NCI-H748 treated with DMSO at 0.1 percent for 48 hours (cell line): Measurements from ENCODE around the gene OPN3.

Experiments used
- DNase-seq: peaks from one replicate; lab custom pipeline; 2025; lab: John Stamatoyannopoulos, UW

Gene OPN3

DNA sequence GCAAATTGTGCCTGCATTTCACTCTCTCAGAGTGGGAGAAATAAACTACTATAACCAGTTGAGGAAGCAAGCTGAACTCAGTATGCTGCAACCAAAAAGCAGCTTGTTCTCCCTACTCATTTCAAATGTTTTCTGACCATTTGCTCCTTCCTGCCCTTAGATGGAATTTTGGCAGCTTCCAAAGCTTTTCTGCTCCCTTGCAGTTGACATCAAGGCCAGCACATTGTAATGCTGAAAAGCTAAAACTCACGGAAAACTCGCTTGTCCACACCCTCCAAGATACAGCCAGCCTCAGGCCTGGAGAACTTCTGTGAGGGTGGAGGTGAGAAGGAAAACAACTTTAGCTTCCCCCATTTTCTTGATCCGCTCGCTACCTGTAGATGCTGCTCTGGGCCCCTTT lies 5.0 kb upstream of the OPN3 start:
- DNase-seq = no peak

DNA sequence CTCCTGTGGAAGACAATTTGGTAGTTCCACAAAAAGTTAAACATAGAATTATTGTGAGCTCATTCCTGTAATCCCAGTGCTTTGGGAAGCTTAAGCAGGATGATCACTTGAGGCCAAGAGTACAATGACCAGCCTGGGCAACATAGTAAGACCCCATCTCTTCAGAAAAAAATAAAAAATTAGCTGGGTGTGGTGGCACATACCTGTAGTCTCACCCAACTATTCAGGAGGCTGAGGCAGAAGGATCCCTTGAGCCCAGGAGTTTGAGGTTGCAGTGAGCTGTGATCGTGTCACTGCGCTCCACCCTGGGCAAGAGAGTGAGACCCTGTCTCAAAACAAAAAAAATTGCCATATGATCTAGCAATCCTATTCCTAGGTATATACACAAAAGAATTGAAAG lies 4.1 kb upstream of the OPN3 start:
- DNase-seq = no peak

DNA sequence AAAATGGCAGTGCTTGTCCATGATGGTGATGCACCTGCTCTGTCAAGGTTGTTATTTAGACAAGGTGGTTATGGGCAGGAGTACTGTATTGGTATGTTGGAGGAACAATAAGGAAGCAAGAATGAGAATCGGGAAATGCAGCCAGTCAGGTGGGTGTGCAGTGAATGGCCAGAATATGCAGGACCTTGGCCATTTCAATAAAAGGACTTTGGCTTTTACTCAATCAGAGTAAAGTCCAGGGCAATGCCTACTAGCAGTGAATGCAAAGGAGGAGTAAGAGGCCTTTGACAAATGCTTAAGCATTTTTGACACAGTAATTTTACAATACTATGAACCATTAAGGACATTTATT lies 2.4 kb upstream of the OPN3 start:
- DNase-seq = no peak

DNA sequence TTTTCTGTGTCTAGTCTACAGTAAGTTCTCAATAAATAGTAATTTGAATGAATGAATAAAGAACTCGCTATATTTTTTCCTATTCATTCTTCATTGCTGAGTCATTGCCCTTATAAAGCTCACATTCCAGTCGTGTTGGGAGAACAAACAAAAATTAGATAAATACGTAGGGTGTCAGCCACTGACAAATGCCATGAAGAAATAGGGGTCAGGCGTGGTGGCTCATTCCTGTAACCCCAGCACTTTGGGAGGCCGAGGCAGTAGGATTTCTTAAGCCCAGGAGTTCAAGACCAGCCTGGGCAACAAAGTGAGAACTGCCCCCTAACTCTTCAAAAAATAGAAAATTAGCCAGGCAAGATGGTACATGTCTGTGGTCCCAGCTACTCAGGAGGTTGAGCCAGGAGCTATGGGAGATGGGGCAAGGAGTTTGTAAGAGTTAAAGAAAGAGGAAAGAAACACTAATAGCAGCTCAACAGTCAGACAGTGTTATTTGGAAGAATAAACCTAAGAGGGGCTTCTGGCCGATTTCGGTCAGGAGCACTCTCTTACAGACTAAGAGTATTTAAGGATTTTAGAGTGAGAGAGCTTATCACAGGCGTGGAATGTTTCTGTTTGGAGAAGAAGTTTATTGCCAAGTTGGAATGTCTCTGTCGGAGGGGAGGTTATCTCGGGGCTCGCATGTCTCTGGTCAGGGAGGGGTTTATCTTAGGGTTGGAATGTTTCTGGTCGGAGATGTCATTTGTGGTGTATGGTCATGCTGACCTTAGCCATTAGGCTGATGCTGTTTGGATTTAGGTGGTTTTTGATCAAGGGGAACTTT lies 1.8 kb upstream of the OPN3 start:
- DNase-seq = no peak

DNA sequence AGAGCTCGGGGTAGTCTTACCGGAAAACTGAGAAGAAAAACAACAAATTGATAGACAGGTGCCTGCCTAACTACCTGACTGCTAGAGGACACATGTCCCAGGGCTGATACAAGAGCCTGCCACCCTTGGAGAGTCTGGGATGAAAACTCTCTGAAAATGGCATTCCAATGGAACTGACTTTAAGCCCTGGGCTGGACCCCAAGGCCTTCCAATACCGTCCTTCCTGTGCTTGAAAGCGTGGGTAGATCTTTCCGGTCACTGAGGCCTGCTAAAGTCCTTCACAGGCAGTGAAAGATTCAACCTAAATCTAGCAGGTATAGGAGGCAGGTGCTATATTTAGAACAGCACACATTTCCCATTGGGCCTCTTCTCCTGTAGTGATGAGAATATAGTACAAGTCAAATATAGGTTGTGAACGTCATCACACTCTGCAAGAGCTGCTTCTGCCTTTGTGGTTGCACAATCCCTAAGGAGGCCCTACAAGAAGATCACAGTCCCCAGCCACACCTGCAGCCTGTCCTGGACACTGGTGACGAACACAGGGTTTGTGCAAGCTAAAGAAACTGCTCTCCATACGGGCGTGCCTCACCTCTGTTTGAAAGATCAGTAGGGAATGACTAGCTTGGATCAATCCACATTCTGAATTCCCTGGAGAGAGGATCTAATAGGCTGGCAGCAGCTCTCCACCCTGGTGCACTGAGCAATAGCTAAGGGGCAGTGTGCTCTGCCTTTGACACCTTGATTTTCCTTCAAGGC lies 876 bp upstream of the OPN3 start:
- DNase-seq = no peak

DNA sequence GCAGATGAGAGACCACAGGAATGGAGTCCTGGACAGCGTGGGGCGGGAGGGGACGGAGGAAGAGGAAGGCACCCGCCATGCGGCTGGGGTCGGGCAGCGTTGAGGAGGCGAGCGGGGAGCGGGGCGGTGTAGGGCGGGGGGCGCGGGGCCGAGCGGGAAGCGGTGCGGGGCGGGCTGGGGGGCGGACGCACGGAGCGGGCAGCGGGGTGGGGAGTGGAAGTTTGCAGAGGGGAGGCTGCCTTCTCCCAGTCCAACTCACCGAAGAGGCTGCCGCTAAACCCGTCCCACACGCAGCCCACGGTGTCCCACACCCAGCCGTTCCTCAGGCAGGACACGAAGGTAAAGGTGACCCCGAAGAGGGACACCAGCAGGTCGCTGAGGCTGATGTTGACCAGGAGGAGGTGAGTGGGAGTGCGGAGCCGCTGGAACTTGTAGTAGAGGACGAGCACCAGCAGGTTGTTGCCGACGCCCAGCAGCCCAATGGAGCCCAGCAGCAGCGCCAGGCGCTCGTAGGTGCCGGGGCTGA lies 483 bp downstream of the OPN3 start:
- DNase-seq = no peak

DNA sequence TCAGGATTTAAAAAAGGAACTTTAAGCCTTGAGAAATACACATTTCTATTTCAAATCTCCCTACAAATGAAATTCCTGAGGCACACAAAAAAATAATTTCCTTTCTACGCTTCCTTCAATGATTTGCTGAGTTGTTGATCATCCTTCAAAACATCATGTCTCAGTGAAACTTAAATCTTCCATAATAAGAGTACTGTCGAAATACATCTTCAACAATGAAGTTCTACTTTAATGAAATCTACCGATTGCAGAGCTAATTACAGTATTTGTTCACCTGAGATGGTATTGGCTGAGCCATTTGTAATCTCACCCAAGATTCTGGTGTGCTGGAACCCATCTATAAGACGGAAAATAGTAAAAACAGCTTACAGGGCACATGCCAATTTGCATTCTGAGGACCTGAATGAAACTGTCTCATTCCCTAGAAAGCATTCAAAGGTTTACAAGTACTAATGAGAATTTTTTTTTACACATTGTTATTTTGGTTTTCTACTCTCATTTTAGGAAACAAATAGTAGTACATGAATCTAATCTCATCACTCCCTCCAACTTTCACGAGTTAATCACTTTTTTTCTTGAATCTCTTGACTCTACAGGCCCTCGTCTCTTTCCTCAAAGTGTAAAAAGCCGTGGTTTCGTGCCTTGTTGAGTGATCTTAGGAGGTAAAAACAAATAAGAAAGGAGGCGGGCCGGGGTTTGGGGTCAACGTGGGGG lies 1.1 kb downstream of the OPN3 start:
- DNase-seq = no peak

DNA sequence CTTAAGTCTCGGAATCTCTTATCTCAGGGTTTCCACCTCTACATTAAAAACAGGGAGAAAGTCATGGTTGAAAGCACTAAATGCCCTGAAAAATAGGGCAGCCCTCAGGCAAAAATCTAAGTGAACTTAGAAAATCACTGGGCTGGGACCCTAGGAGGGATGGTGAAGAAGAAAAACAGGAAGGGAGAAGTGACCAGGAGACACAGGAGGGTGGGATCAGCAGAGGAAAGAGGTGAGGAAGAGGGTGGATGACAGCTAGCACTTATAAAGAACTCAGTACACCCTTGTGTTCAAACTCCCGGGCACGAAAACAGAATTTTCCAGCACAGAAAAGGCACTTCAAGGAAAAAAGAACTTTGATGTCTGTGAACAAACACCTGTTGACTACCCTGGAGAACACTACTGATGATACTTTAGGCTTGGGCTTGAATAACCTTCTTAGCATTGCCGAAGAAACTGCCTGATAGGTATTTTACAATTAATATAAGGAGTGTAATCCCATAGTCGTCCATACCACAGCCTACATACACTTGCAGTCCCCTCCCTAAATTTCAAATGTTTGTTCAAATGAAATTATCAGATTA lies 2.0 kb downstream of the OPN3 start:
- no peak for DNase-seq

DNA sequence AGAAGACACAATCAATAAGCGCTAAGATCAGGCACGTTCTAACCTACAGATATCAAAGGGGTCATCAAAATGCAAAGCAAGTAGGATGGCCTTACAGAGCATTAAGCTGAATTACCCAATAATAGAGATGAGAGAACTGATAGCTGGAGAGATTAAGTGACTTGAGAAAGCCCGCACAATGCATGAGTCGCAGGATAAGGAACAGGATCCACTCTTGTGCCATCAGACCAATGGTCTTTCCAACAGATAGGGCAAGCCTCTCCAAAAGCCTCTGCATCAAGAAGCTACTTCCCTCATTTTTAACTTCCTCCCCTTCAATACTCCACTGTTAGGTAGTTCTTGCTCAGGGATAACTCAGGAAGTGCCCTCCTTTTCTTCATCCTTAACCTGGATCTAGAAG lies 2.6 kb downstream of the OPN3 start:
- DNase-seq = no peak

DNA sequence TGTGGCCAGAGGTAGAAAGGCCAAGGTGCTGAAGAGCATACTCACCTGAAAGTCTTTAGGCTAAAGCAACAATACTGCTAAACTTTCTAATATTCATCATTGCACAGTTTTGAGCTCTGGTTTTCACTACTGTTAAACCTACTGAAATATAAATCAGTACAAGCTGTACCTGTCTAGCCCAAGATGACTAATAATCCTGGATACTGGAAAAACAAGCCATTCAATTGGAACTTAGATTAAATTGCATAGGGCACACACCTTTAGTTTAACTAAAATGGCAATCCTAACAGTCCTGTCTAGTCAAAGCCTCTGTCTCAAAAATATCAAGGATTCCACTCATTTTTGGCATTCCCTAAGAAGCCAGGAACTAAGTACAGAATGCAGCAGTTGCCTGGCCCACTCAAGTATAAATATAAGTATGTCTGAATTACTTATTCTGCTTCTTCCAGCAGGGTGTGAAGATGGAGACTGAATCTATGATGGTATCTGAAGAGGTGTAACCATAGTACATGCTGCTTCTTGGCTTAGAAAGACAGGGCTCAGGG lies 3.1 kb downstream of the OPN3 start:
- no peak for DNase-seq

DNA sequence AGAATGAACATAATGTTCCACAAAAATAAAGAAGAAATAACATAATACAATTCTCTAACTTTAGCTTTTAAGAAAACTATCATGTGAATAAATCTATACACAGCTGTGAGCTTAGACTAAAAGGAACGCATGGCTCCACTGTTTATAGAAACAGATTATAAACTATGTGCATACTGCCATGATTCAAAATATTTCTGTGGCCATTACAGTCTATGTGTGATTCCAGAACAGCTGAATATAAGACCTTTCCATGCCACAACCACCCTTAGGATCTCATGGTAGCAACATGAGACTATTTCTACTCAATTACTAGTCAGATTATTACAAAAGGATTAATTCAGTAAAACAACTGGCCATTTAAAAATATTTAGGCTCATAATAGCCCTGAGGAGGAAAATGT lies 3.9 kb downstream of the OPN3 start:
- no peak for DNase-seq

DNA sequence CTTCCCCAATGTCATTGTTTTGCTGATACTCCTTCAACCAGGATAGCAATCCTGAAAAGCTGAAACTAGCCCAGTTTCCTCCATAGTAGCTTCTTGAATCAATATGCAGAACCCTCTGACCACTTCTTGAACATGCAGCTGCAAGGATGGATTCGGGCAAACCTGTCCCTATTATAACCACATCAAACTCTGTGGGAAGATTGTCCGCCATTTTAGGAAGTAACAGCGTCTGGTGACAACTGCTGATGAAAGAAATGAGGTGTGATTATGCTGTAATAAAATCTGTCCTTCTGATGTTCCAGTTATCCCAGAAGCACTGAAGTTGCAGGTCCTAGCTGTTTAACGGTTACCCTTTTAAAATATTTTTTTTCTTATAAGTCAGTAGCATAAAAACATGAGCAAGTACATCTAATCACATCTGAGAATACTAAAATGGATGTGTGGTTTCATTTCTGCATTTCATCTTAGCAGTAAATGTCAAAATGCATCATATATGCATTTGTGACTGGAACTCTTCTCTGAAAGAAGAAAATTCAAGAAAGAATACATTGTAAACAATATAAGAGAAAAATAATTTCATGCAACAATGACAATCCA lies 4.5 kb downstream of the OPN3 start:
- no peak for DNase-seq

DNA sequence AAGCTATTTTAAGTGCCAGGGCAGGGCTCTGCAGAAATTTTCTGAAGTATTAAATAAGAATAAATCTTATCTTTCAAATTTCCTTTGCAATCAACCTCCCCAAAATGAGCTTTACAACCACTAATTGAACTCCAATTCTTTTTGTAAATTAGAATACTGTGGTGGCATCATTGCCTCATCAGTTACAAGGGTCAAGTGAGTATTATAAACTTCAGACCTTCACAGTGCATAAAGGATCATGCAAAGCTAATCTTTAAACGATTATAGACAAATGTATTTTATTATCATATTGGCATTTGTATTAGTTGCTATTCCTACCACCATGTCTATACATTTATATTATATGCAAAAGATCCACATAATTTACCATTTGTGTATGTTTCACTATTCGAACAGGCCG lies 7.2 kb downstream of the OPN3 start:
- DNase-seq = no peak

DNA sequence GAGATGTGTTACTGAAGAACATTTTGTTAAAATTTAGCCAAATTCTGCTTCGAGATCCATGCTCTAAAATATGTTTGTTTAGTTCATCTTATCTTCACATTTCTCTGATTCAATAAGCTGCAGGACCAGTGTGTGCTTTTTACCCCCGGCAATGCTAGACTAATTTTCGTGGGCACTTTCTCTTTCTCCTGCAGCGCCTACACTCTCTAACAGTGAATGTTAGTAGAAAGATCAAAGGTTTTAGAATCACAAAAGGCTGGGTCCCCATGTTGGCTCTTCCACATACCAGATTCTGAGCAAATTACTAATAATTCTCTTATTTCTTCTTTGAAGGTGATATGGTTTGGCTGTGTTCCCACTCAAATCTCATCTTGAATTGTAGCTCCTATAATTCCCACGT lies 8.5 kb downstream of the OPN3 start:
- no peak for DNase-seq

DNA sequence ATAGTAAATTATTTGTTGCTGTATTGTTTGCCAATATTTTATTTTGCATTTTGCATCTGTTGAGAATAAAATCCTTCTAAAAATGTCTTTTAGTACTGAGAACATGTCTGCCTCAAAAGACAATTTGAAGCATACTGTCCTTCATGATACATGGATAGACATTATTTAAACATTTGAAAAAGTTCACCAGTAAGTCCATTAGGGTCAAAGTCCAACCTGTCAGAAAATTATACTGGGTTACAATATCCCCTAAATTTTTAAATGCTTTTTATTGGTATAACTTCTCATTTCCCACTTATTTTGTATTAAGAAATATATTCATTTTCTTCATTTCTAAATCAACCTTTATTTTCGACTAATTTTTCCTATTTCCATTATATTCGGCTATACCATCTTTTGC lies 9.3 kb downstream of the OPN3 start:
- DNase-seq = no peak

DNA sequence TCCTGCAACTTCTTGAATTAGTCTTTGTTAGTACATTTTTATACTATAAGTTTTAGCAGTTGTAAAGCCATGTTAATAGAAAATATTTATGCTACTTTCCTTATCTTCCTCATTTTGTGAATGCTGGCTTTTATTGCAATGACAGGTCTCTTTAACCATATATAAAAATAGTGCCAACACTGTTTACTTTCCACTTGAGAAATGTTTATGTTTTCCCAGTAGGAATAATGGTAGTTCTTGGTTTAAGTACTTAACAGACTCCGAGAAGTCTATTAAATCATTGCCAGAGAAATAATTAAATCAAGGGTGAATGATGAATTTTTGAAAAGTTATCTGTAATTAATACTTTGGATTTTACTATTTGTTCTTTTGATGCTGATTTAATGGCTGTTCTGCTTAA lies 9.7 kb downstream of the OPN3 start:
- no peak for DNase-seq

DNA sequence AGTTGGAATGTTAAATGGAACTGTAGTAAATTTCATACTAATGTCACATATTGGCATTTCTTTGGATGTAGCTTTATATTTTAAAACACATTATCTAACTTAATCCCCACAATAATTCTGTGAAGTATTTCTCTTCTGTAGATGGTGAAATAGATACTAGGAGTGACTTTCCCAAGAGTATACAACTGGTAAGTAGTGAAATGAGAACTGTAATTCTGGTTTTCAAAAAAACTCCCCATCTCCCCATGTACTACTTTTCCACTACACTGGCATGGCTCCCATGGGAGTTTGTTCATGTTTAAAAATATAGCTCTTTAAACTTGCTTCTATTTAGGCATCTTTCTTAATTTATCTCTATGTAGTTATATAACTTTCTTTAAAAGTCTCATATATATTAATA lies 10.2 kb downstream of the OPN3 start:
- DNase-seq = no peak

DNA sequence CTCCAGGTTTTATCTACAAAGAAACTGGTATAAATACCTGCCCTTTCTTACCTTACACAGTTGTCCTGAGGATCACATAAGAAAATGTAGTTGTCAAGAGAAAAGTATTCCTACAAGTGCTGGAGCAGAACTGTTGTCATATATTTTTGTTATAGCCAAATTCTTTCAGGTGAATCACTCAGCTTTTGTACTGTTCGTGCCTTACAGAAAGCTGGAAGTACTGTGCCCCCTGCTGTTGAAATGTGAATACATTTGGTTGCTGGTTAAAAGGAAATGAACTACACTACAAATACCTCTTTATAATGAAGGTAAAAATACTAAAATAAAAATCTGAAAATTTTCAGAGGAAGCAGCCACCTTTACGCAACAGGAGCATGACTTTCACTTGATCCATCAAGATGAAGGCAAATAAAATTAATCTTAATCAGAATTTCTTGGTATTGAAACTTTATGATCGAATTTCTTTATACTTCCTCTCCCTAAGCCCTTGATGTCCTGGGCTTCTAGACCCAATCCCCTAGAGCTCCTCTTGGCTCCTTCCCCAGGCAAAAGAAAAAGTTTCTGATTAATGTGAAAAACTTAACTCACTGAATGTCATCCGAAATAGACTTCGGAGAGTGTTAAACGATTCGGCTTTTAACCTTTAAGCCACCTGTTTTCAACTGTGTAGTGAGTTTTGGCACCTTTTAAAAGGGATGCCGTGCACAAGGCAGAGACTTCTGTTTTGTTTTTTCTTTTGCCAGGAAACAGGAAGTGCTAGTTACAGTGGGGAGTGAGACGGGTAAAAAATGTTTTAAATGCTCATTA lies 12.5 kb downstream of the OPN3 start:
- DNase-seq = no peak

DNA sequence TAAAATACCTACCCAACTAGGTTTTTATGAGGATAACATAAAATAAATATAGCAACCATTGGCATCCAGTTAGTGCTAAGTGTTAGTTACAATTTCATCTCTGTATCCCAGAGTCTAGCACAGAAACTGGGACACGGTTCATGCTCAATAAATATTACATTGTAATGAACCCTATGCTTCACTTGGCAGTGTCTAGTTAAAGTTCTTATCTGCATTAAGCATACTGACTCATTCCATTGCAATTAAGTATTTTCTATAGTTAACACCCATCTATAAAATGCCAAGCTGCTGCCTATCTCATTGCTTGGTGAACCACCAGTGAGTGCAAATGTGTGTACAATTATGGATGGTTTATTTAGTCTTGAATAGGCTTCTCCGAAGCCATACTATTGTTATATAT lies 15.2 kb downstream of the OPN3 start:
- no peak for DNase-seq

DNA sequence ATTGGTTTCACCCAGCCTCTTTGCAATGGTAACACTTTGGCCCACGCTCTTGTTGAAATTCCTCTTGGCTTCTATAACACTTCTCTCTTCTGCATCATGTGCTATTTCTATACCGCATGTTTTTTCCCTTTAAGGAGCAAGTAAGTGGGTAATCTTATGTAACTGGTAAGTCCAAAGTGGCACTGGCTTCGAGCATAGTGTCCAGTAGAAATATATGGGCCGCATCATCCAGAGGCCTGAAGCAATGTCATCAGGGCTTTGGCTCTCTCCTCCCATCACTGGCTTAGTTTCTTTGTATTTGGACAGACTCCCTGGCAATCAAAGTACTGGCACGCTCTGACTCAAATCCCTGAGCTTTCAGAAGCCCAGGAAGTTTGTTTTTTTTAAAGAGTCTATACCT lies 17.5 kb downstream of the OPN3 start:
- no peak for DNase-seq

DNA sequence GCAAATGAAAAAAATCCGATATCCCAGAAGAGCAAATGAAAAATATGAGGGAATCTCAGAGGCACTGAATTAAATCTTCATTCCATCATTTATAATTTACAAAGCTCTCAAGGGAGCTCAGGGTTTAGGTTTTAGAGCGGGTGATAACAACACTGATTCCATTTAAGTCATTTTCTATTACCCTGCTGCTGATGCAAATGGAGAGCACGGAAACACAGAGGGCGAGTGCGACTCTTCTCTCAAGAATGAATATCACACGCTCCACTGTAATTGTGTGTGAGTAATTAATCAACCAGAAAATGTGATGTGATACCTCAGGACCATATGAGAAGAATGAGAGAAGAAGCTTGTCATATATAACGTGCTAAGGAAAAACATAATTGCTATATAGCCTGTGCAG lies 22.7 kb downstream of the OPN3 start:
- DNase-seq = no peak
